Measurements from ENCODE around the gene CXCL14.

Gene CXCL14

GRCh38 chr5:135596788-135597187 is 18.0 kb upstream of the CXCL14 start:
- DNase-seq (ENCODE audit: low read depth in 2 of 2) = no peak

- DNase-seq (ENCODE audit: low read depth in 2 of 2) = no peak
Measured at GRCh38 chr5:135596157-135596763, 17.5 kb upstream of the CXCL14 start.

GRCh38 chr5:135594416-135594960 is 15.7 kb upstream of the CXCL14 start:
- DNase-seq (ENCODE audit: low read depth in 2 of 2) = no peak

- DNase-seq (ENCODE audit: low read depth in 2 of 2) = no peak
Measured at GRCh38 chr5:135593886-135594285, 15.1 kb upstream of the CXCL14 start.

- DNase-seq (ENCODE audit: low read depth in 2 of 2) = no peak
Measured at GRCh38 chr5:135593141-135593540, 14.3 kb upstream of the CXCL14 start.

- no peak for DNase-seq (ENCODE audit: low read depth in 2 of 2)
Measured at GRCh38 chr5:135592312-135593045, 13.7 kb upstream of the CXCL14 start.

GRCh38 chr5:135591277-135591676 is 12.5 kb upstream of the CXCL14 start:
- no peak for DNase-seq (ENCODE audit: low read depth in 2 of 2)

GRCh38 chr5:135589152-135589551 is 10.4 kb upstream of the CXCL14 start:
- DNase-seq (ENCODE audit: low read depth in 2 of 2) = no peak

- no peak for DNase-seq (ENCODE audit: low read depth in 2 of 2)
Measured at GRCh38 chr5:135587721-135588663, 9.2 kb upstream of the CXCL14 start.

- DNase-seq (ENCODE audit: low read depth in 2 of 2) = no peak
Measured at GRCh38 chr5:135584918-135585317, 6.1 kb upstream of the CXCL14 start.

GRCh38 chr5:135584276-135584675 is 5.5 kb upstream of the CXCL14 start:
- no peak for DNase-seq (ENCODE audit: low read depth in 2 of 2)

- no peak for DNase-seq (ENCODE audit: low read depth in 2 of 2)
Measured at GRCh38 chr5:135582099-135582781, 3.4 kb upstream of the CXCL14 start.

- no peak for DNase-seq (ENCODE audit: low read depth in 2 of 2)
Measured at GRCh38 chr5:135578305-135578684, 496 bp downstream of the CXCL14 start.

GRCh38 chr5:135577421-135577820 is 1.4 kb downstream of the CXCL14 start:
- DNase-seq (ENCODE audit: low read depth in 2 of 2) = no peak

GRCh38 chr5:135576075-135576599 is 2.7 kb downstream of the CXCL14 start:
- no peak for DNase-seq (ENCODE audit: low read depth in 2 of 2)

- no peak for DNase-seq (ENCODE audit: low read depth in 2 of 2)
Measured at GRCh38 chr5:135574493-135574892, 4.3 kb downstream of the CXCL14 start.

- no peak for DNase-seq (ENCODE audit: low read depth in 2 of 2)
Measured at GRCh38 chr5:135571902-135572301, 6.9 kb downstream of the CXCL14 start.

GRCh38 chr5:135571066-135571609 is 7.7 kb downstream of the CXCL14 start:
- DNase-seq (ENCODE audit: low read depth in 2 of 2) = no peak

GRCh38 chr5:135570453-135570764 is 8.4 kb downstream of the CXCL14 start:
- no peak for DNase-seq (ENCODE audit: low read depth in 2 of 2)

GRCh38 chr5:135569755-135570452 is 8.9 kb downstream of the CXCL14 start:
- DNase-seq (ENCODE audit: low read depth in 2 of 2) = no peak

- DNase-seq (ENCODE audit: low read depth in 2 of 2) = no peak
Measured at GRCh38 chr5:135568923-135569360, 9.8 kb downstream of the CXCL14 start.

All from stimulated activated CD8-positive, alpha-beta memory T cell treated with anti-CD3 and anti-CD28 coated beads, Interleukin-2, amount 100 ng/mL, for 48 hours (primary cell).